ENCODE data around the gene ECM1. TPM values are rescaled to one million over a fixed set of nuclear protein-coding genes. Genes with fewer than 3 reads are reported as not detected.

Gene ECM1
- total RNA-seq, 1 donor = 30.0 TPM

- Histone ChIP-seq H3K4me1 (ENCODE audit: insufficient read depth, low read length) (peaks cover 1% of the 10 kb centered on the region), H3K79me2 (ENCODE audit: insufficient read depth, low read length) (peaks cover under 1% of the 10 kb centered on the region), H2AFZ (ENCODE audit: low read length) (no peak overlapping the region), H3K27me3 (ENCODE audit: insufficient read depth, low read length) (no peaks in the 10 kb centered on the region), H3K27ac (ENCODE audit: low read depth, low read length) (no peak overlapping the region), H3K4me2 (ENCODE audit: insufficient read depth, low read length) (no peak overlapping the region), H3K4me3 (ENCODE audit: insufficient read depth, low read length) (no peak overlapping the region), H3K9me3 (ENCODE audit: low read depth, low read length) (no peaks in the 10 kb centered on the region), H3K36me3 (ENCODE audit: insufficient read depth, low read length) (peaks cover 58% of the 10 kb centered on the region), H4K20me1 (ENCODE audit: insufficient read depth, low read length) (no peaks in the 10 kb centered on the region)
- DNase-seq (ENCODE audit: insufficient read length, low spot score, missing footprints) = peak; percentile 54
- TF ChIP-seq CTCF (IDR thresholded peaks at IDR 0.05; ENCODE audit: extremely low read depth, low read depth, low read length) = no peak
These were observed 14.7 kb upstream of the ECM1 start for GRCh38 chr1:150493175-150493574.

GRCh38 chr1:150498342-150498741 is 9.6 kb upstream of the ECM1 start:
- no peak for TF ChIP-seq CTCF (IDR thresholded peaks at IDR 0.05; ENCODE audit: extremely low read depth, low read depth, low read length)
- no peak for DNase-seq (ENCODE audit: insufficient read length, low spot score, missing footprints)
- H3K4me3 ChIP-seq (ENCODE audit: insufficient read depth, low read length) = no peak overlapping the region
- no peaks in the 10 kb centered on the region for H4K20me1 ChIP-seq (ENCODE audit: insufficient read depth, low read length)
- H3K9me3 ChIP-seq (ENCODE audit: low read depth, low read length) = no peaks in the 10 kb centered on the region
- H3K27ac ChIP-seq (ENCODE audit: low read depth, low read length) = no peak overlapping the region
- H2AFZ ChIP-seq (ENCODE audit: low read length) = no peak overlapping the region
- H3K27me3 ChIP-seq (ENCODE audit: insufficient read depth, low read length) = no peaks in the 10 kb centered on the region
- H3K79me2 ChIP-seq (ENCODE audit: insufficient read depth, low read length) = no peaks in the 10 kb centered on the region
- no peak overlapping the region for H3K4me2 ChIP-seq (ENCODE audit: insufficient read depth, low read length)
- peaks cover 37% of the 10 kb centered on the region for H3K36me3 ChIP-seq (ENCODE audit: insufficient read depth, low read length)
- H3K4me1 ChIP-seq (ENCODE audit: insufficient read depth, low read length) = no peaks in the 10 kb centered on the region

GRCh38 chr1:150505431-150505830 is 2.5 kb upstream of the ECM1 start:
- no peaks in the 10 kb centered on the region for H3K9me3 ChIP-seq (ENCODE audit: low read depth, low read length)
- H3K27ac ChIP-seq (ENCODE audit: low read depth, low read length) = no peak overlapping the region
- no peak overlapping the region for H2AFZ ChIP-seq (ENCODE audit: low read length)
- H4K20me1 ChIP-seq (ENCODE audit: insufficient read depth, low read length) = no peaks in the 10 kb centered on the region
- DNase-seq (ENCODE audit: insufficient read length, low spot score, missing footprints) = peak; percentile 22
- no peaks in the 10 kb centered on the region for H3K27me3 ChIP-seq (ENCODE audit: insufficient read depth, low read length)
- peaks cover 33% of the 10 kb centered on the region for H3K36me3 ChIP-seq (ENCODE audit: insufficient read depth, low read length)
- H3K4me3 ChIP-seq (ENCODE audit: insufficient read depth, low read length) = no peak overlapping the region
- peaks cover 18% of the 10 kb centered on the region for H3K4me1 ChIP-seq (ENCODE audit: insufficient read depth, low read length)
- no peak overlapping the region for H3K4me2 ChIP-seq (ENCODE audit: insufficient read depth, low read length)
- TF ChIP-seq CTCF (IDR thresholded peaks at IDR 0.05; ENCODE audit: extremely low read depth, low read depth, low read length) = no peak
- H3K79me2 ChIP-seq (ENCODE audit: insufficient read depth, low read length) = peaks cover 17% of the 10 kb centered on the region

GRCh38 chr1:150508982-150509381 is 1.1 kb downstream of the ECM1 start:
- no peak for TF ChIP-seq CTCF (IDR thresholded peaks at IDR 0.05; ENCODE audit: extremely low read depth, low read depth, low read length)
- peaks cover 17% of the 10 kb centered on the region for H3K79me2 ChIP-seq (ENCODE audit: insufficient read depth, low read length)
- H3K4me1 ChIP-seq (ENCODE audit: insufficient read depth, low read length) = peaks cover 18% of the 10 kb centered on the region
- no peaks in the 10 kb centered on the region for H4K20me1 ChIP-seq (ENCODE audit: insufficient read depth, low read length)
- peak overlapping the region; percentile 74 for H3K4me3 ChIP-seq (ENCODE audit: insufficient read depth, low read length)
- DNase-seq (ENCODE audit: insufficient read length, low spot score, missing footprints) = no peak
- peak overlapping the region; percentile 79 for H3K27ac ChIP-seq (ENCODE audit: low read depth, low read length)
- no peak overlapping the region for H2AFZ ChIP-seq (ENCODE audit: low read length)
- H3K9me3 ChIP-seq (ENCODE audit: low read depth, low read length) = no peaks in the 10 kb centered on the region
- no peaks in the 10 kb centered on the region for H3K27me3 ChIP-seq (ENCODE audit: insufficient read depth, low read length)
- peaks cover 53% of the 10 kb centered on the region for H3K36me3 ChIP-seq (ENCODE audit: insufficient read depth, low read length)
- peak overlapping the region; percentile 98 for H3K4me2 ChIP-seq (ENCODE audit: insufficient read depth, low read length)

Measured in osteoblast (primary cell).